AG20443 (cell line): Measurements from ENCODE around the gene DSG4.
"Not testable (repeated sequence)": the region's sequence is repeated elsewhere in the genome, so short reads cannot be mapped to it uniquely, and the experiment has no call there.

Experiments used
- DNase-seq: peaks from one replicate; pipeline ENCODE4 v3.0.0; 2012; ENCODE audit warnings: low spot score, mixed read lengths

Gene DSG4

GRCh38 chr18:31376477-31376876 lies at the start of gene DSG4:
Gene DSG4 (plus strand): TSS chr18:31376777. CDS start chr18:31376912, 135 bp downstream.
- no peak for DNase-seq

DNA sequence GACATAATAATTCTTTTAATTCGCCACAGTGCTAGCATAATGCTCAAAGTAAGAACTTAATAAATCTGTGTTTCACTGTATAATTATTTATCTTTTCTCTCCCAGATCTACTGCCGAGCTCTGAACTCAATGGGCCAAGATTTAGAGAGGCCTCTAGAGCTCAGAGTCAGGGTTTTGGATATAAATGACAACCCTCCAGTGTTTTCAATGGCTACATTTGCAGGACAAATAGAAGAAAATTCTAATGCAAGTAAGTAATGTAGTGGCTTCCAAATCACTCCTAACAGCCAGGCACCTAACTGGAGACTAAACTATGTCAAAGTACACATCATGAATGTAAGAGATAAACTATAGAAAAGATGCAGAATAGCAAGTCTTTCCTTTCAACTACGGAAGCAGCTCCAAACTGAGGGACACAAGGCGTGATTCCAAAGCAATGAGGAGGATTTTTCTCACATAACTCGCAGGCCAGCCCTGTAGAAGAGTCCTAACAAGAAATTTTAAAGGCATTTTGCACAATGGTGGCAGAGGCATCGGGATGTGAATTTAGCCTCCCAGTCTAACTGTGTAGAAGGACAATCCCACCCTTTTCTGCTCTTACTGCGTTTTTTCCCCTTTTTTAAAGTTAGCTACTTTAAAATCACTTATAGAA lies 46.7 kb upstream of the DSG4 start:
- DNase-seq, result no peak

- no peak for DNase-seq
These were observed 33.1 kb upstream of the DSG4 start for GRCh38 chr18:31343454-31343853.

DNA sequence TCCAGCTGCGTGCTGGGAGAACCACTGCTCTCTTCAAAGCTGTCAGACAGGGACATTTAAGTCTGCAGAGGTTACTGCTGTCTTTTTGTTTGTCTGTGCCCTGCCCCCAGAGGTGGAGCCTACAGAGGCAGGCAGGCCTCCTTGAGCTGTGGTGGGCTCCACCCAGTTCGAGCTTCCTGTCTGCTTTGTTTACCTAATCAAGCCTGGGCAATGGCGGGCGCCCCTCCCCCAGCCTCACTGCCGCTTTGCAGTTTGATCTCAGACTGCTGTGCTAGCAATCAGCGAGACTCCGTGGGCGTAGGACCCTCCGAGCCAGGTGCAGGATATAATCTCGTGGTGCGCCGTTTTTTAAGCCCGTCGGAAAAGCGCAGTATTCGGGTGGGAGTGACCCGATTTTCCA lies 23.2 kb upstream of the DSG4 start:
- not testable (repeated sequence) for DNase-seq

DNA sequence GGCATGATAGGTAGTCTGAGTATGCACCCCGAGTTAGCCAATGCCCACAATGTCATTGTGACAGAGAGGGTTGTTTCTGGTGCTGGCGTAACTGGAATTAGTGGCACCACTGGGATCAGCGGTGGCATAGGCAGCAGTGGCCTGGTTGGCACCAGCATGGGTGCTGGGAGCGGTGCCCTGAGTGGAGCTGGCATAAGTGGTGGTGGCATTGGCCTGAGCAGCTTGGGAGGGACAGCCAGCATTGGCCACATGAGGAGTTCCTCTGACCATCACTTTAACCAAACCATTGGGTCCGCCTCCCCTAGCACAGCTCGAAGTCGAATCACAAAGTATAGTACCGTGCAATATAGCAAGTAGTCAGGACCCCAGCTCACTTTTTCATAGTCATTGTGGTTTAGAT lies 21.6 kb upstream of the DSG4 start:
- DNase-seq, result no peak

DNA sequence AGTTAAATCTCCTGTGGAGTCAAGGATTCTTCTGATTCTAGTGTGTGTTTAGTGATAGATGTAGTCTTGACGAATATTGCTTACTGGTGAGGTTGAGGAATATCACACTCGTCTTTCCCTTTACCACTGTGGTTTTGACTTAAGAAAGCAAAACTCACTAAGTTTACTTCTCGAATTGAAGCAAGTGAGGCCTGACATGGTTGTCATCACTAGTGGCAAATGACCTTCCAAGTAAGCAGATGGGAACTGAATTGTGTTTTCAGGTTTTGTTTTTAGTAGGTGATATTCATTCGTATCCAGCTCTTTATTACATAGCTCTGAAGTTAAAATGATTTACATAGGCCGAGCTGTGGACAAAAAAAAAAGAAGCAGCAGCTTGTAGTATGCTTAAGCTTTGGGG lies 20.6 kb upstream of the DSG4 start:
- DNase-seq, result no peak

DNA sequence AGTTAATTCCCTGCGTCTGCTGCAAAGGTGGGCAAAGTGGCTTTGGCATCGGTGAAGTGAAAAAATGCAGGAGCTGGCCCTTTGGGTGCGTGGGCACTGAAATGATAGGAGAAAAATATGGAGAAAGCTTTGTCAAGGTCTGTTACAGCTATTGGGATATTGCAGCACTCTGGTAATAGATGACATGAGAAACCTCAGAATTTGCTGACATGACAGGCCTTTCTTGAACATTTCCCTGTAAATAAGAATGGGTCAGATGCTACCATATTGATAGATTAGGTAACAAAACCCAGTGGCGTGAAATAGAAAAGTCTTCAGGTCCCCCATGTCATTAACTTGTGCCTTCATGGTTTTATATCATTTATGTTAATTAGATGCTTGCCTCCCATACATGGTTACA lies 12.4 kb upstream of the DSG4 start:
- no peak for DNase-seq

GRCh38 chr18:31369478-31369877 lies 7.1 kb upstream of the DSG4 start:
- no peak for DNase-seq

GRCh38 chr18:31371989-31372388 lies 4.6 kb upstream of the DSG4 start:
- DNase-seq, result no peak

GRCh38 chr18:31373641-31374040 lies 2.9 kb upstream of the DSG4 start:
- DNase-seq, result no peak

DNA sequence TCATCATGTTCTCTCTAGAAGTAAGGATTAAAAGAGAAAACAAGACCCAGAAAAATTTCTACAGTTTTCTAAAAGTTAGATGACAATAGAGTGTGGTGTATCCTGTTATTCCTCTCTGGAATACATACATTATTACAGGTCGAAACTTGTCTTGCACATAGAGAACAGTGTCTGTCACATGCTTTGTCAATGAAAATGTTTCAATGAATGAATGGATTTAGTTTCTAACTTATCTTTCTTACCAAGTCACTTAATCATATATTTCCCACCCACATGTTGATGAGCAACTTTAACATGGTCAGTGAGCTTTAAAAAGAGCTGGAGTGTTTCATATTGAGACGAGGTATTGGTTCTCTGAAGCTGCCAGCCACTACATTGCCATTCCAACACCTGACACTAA lies 4.3 kb downstream of the DSG4 start:
- DNase-seq, result no peak

DNA sequence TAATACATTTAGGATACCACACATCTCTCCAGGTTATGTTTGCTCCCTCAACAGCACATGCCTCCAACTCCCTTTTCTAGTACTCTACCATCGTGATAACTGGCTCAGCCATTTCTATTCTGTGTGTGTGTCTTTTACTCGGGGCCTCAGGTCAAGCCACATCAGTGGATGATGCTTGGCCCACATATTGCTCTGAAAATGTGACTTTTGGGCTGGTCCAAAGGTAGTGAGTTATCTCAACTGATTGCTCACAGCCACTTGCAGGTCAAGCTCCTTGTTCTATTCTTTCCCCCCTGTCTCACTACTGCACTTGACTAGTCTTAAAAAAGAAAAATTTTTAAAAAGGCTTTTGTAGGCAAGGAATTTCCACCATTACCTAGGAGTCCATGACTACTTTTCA lies 5.5 kb downstream of the DSG4 start:
- DNase-seq, result no peak

GRCh38 chr18:31386741-31387140 lies 10.2 kb downstream of the DSG4 start:
- no peak for DNase-seq

GRCh38 chr18:31393286-31393685 lies 16.7 kb downstream of the DSG4 start:
- DNase-seq, result no peak

GRCh38 chr18:31396796-31397612 lies 20.4 kb downstream of the DSG4 start:
- DNase-seq, result no peak

GRCh38 chr18:31398191-31398590 lies 21.6 kb downstream of the DSG4 start:
- no peak for DNase-seq

GRCh38 chr18:31399306-31400032 lies 22.9 kb downstream of the DSG4 start:
- DNase-seq, result no peak

DNA sequence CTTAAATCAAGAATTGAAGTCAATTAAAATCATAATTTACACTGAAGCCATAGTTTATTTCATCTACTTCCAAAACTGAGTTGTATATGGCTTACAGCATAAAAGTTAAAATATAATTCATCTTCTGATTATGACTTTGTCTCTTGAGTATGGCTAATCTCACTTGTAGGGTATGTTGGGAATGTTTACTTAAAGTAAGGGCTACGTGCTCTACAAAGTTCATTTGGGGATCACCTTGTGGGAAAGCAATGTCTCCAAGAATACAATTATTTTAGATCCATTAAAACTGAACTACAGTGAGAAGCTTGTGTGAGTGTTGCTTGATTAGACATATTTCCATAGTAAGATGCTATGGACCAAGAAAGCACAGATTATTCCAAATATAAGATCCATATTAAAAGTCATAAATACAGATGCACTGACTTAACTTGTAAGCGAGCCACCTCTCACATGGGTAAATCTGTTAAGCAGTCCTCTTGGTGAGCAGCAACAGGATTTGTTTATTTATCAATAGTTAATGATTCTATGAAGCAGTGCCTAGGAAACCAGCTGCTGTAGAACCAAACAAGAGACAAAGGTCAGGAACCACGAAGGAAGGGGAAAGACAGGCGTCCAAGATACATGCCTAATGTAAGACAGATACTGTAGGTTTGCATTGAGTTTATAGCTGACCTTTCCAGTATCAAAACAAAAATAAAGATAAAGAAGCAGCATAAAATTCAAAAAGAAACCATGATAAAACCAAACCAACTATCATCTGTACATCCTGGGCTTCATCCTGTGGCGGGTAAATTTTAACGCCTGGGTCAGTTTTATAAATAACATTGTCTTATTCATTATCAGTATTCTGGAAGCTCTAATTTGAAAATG lies 24.8 kb downstream of the DSG4 start:
- no peak for DNase-seq

DNA sequence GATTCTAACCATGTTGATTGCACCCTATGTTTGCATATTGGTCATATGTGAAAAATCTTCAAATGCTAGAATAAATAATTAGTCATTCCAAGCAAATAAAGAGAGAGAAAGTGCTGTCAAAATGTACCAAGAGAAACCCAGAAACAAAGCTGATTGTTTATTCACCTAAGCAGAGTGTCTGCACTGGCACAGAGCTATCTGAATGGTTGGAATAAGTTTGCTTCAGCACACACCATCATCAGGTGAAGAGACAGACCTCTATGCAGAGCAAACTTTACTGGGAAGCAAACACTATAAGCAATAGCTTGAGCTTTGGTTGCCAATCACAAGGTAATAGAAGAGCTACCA lies 25.4 kb downstream of the DSG4 start:
- no peak for DNase-seq

- DNase-seq, result no peak
These were observed 26.8 kb downstream of the DSG4 start for GRCh38 chr18:31403409-31403808.

DNA sequence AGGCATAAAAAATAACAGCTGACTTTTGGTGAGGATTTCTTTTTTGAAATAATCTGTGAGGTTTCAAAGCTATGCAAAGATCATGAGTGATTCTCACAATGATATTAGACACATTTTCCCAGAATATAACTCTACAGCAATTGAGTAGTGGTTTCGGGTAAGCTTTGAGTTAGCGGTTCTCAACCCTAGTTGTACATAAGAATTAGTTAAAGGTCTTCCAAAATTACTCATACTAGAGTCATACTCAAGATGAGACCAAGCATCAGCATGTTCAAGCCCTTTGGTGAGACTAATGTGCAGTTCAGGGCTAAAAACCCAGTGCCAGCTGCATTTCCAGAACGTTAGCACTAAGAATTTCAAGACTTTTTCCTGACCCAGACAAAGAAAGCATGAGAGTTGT lies 31.1 kb downstream of the DSG4 start:
- no peak for DNase-seq

- no peak for DNase-seq
These were observed 32.7 kb downstream of the DSG4 start for GRCh38 chr18:31409276-31409675.
